Right lobe of liver (tissue), 4 donors: ENCODE measurements around the gene LENG8.
A peak's percentile ranks its signal among the peaks of the same experiment; 100 is the strongest.

Experiments used
- CTCF ChIP-seq, 4 donors: fragments of 200-600 bp in 3 of 4; fragments of 450-650 bp in 1 of 4; IDR thresholded peaks; one replicate each; pipeline versions ENCODE4 v1.5.1 to v1.8.0; 2016 to 2022; ENCODE audit warnings: antibody characterized with exemption in 4 of 4, mild to moderate bottlenecking in 2 of 4
- POLR2A ChIP-seq: fragments of 450-650 bp; IDR thresholded peaks from one replicate; pipeline ENCODE4 v1.6.1; 2017; ENCODE audit warnings: antibody characterized with exemption, mild to moderate bottlenecking
- donor health status: DM: no; HTN: no; CAD: no.
- donor health status: DM: no; HTN: no; CAD: no.
- donor health status: DM: no; HTN: yes; CAD: no.

- TF ChIP-seq CTCF (IDR thresholded peaks at IDR 0.05) (peak in 2 of 4 donors; percentile 17 to 35), POLR2A (no peak)
These were observed 9.7 kb upstream of the LENG8 start for GRCh38 chr19:54439174-54439851.
